Transverse colon (tissue), 4 donors: ENCODE measurements around the gene SHB.

Experiments used
- CTCF ChIP-seq, 5 experiments: fragments of 200-600 bp in 3 of 5; fragments of 450-650 bp in 2 of 5; sonication (generic) in 3 of 5; IDR thresholded peaks; 1 replicate in 2 of 5; 2 replicates in 3 of 5; pipeline ENCODE4 v1.5.1; 2016 to 2017; ENCODE audit warnings: antibody characterized with exemption in 5 of 5, inconsistent platforms in 3 of 5, mild to moderate bottlenecking in 2 of 5, moderate library complexity in 1 of 5
- EP300 ChIP-seq: sonication (generic); formaldehyde crosslinking; IDR thresholded peaks from one replicate; pipeline ENCODE4 v1.6.1; 2017; ENCODE audit warnings: antibody characterized with exemption, low read depth
- POLR2A ChIP-seq: fragments of 450-650 bp; IDR thresholded peaks from one replicate; pipeline ENCODE4 v1.6.1; 2016; ENCODE audit warnings: antibody characterized with exemption, mild to moderate bottlenecking, moderate library complexity
- POLR2AphosphoS5 ChIP-seq, 3 donors: sonication (generic); formaldehyde crosslinking; IDR thresholded peaks; one replicate each; pipeline ENCODE4 v1.6.1; 2016; ENCODE audit warnings: antibody characterized with exemption in 3 of 3

- no peak for TF ChIP-seq CTCF (IDR thresholded peaks at IDR 0.05)
- no peak for TF ChIP-seq EP300
- TF ChIP-seq POLR2AphosphoS5 (IDR thresholded peaks at IDR 0.05), result no peak
- no peak for TF ChIP-seq POLR2A
Measured at GRCh38 chr9:38086496-38086895, 17.5 kb upstream of the SHB start.
